Hindlimb muscle (tissue), 1 donor: ENCODE data around the gene STX16. TPM values are rescaled to one million over a fixed set of nuclear protein-coding genes. Genes with fewer than 3 reads are reported as not detected.

Experiments used
- DNase-seq: peaks from one replicate; pipeline ENCODE4 v3.0.0-alpha.2; 2013
- polyA plus RNA-seq: library from polyadenylated mRNA; unstranded; fragments of 120-200 nt; gene quantifications from one replicate; pipeline ENCODE4 v1.2.1, GENCODE V29; 2013; ENCODE audit not compliant: insufficient read length

STX16 gene
- polyA plus RNA-seq, 1 donor = 71.0 TPM

DNA sequence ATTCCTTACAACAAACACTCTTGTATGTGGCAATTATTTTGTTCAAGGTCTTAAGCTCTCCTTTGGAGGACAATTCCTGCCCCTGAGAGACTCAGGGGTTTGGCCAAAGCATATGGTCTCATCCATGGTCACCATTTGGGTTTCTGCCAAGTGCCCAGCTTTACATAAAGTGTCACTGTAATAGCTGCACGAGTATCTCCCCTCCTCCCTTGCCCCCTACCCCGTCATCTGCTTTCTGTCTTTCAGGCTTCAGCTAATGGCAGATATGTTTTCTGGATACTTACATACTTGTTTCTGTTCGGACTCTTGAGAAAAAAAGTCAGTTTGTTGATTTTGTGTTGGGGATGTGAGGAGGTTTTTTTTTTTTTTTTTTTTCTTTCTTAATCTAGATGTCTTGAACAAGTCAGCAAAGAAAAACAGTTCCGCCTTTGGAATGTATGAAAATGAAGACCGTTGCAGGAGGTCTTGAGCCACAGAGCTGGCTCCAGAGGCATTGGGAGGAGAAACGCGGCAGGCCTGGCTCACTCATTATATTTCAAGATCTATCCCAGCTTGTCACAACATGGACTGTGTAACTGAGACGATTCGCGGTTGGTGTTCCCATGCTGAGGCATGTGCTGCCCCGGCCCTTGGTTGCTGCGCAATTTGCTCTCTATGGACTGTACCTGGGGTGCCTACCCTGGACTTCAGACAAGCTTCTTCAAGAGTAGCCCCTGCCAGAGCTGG is 32.6 kb upstream of the STX16 start:
- DNase-seq = no peak

DNA sequence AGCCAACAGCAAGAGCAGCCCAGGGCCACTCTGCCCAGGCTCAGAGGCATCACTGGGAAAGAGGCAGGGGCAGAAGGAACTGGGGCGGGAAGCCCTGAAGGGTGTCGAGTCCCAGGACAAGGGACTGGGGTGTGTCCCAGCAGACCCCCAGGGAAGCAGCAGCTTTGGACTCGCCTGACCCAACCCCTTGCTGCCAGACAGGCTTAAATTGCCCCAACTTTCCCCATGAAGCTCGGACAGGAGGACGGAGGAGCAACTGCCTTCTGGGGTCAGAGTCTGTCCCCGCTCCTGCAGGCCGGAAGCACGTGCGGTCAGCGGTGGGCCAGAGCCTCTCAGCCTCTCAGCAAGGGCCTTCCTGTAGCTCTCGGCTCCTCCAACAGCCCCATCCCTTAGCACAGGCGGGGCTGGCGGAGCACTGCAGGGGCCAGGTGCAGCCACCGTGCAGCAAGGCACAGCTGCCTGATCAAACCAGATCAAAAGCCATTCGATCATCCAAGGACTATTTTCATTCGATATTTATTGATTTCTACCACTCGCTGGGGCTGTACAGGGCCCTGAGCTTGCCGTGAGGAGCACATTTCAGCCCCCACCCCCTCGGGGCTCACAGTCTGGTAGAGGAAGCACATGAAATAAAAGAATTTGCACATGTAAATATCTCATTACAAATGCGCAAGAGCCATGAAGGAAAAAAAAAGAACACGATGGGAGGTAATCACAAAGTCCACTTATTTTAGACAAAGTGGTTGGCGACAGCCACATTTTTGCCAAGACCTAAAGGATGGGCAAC is 31.8 kb upstream of the STX16 start:
- DNase-seq = no peak

DNA sequence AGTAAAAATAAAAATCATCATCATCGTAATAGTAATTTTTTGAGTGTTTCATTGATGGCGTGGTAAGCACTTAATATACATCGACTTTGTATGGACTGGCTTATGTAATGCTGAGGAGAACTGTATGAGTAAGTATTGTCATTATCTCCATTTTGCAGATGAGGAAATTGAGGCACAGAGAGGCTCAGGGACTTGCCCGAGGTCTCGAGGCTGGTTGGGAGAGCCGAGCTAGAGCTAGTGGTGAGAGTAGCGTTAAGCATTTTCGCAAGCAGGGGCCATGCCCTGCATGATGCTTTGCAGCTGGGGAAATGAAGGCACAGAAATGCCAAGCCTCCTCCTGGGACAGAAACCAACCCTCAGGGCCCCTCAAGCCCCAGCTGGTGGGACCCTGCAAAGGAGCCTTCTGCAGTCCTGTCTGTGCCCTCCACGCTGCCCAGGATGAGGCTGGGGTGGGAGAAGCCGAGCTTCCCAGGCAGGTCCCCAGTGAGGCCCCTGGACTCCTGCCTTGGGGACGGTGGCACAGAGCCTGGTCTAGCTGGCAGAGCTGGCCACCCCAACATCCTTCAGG is 31.1 kb upstream of the STX16 start:
- no peak for DNase-seq

DNA sequence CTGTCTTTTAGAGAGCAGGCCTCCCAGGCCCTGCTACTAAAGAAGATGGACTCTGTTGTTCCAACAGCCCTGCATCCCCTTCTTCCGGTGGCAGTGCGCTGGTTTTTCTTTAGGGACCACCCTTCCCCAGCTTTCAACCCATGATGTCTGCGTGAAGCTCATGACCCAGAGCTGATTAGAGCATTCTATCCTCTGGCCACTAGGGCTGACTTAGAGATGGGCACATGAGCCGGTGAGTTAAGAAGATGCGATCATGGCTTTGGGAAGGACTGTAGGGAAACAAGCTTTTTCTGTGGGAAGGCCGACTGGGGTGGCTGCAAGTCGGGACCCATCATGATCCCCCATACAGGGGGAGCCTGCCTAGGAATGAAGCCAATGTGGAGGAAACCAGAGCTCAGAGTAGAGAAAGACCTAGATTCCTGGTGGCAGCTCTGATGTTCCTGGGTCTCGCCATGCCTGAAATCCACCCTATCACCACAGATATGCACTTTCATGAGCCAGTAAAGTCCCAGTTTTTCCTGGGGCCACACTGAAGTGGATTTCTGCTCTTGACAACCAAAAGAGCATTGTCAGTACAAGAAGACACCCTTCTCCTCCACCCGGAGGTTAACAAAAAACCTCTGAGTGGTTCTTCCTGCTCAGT is 29.1 kb upstream of the STX16 start:
- DNase-seq = no peak

DNA sequence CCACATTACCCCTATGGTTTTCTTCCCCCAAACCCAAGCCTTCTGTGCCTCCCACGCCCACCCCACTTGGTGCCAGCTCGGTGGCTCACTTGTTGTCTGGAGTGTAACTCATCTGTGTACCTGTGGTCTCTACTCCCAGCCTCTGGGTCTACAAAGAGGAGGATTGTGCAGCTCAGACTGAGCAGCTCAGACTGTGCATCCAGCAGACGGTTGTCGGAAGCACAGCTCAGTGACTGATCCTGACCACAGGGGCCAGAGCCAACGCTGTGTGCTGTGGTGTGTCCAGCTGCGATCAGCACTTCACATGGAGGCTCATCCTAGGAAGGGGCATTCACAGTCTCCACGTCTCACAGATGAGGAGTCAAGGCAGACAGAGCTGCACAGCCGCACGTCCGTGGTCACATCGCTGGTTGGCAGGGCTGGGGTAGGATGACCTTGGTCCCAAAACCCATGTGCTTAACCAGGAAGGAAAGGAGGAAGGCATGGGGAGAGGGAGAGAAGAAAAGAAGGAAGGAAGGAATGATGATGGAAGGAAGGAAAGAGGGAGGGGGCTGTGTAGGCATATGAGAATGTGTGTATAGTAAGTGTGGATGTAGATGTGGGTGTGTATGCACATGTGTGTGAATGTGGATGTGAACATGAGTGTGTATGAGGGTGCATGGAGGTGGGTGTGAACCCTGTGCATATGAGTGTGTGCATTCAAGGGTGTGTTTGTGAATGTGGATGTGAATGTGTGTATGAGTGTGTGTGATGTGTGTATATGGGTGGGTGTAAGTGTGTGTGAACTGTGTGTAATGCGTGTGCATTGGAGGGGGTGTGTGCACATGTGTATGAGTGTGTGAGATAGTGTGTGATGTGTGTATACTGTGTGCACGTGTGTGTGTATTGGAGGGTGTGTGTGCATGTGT is 28.2 kb upstream of the STX16 start:
- DNase-seq = no peak

DNA sequence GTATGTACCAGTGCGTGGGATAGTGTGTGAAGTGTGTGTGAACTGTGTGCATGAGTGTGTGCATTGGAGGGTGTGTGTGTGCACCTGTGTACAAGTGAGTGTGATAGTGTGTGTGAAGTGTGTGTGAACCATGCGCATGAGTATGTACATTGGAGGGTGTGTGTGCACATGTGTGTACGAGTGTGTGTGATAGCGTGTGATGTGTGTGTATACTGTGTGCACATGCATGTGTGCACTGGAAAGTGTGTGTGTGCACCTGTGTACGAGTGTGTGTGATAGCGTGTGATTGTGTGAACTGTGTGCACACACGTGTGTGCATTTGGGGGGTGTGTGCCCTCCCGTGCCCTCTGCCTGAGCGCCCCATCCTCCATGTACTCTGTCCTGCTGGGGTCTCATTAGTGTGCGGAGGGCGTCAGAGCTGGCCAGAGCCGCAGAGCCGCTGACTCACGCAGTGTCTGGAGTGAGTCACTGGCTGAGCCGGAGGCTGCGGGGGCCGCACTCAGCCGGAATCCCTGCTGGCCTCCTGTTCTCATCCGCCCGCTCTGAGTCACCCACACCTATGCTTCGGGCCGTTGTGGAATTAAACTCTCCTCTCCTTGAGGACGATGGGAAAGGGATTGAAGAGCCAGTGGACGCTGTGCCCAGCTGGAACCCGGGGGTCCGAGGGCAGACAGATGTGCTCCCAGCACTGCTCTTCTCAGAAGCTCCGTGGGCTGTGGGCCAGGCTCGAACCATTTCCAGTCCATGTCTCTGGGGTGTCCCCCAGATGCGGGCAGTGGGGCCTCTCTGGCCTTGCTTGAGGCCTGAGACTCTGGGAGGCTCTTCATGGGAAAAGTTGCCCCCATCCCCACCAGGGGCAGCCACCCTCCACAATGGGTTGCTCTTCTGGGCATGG is 27.3 kb upstream of the STX16 start:
- DNase-seq = peak; percentile 80

DNA sequence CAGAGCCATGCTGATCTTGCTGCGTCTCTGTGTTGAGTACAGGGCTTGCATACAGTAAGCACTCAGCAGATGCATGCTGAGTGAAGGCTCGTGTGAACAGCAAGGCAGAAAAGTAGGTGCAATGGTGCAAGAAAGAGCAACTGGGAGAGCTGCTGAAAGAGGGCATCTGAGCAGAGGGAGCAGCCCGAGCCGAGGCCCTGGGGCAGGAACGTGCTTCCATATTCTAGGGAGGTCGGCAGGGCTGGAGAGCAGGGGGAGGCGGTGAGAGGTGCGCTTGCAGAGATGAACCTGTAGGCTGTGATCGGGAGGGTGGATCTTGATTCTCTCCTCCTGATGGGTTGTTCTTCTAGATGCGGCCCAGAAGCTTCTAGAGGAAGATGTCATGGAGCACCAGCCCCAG is 26.4 kb upstream of the STX16 start:
- no peak for DNase-seq

DNA sequence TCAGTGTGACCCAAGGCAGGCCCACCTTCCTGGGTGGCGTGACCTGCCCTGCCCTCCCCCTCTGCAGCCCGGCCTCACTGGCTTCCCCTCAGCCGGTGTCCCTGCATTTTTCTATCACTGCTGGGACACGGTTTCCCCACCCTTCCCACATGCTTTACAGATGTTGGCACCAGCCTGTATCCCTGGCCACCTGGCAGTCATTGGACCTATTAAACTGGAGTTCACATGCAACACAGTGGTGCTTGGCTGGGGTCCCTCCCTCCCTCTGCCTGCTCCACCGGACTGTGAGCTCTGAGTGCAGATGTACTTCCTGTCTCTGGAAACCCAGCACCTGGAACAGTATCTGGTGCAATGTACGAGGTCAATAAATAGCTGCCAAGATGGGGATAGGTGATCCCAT is 25.5 kb upstream of the STX16 start:
- DNase-seq = no peak

DNA sequence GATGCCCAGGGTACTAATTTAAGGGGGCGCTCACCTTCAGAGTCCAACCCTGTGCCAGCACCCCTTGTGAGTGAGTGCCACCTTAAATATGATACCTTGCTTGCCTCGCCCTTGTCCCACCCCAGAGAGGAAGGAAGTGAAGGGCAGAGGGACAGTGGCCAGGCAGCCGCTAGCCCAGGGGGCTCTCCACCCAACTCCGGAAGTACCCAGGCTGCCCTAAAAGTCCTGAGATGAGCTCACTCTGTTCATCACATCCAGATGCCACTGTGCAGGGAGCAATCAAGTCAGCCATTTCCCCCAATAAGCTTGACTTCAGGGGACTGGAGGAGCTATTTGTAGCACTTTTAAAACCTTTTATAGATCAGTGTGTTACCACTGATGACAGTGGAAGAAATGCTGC is 25.0 kb upstream of the STX16 start:
- DNase-seq = no peak

DNA sequence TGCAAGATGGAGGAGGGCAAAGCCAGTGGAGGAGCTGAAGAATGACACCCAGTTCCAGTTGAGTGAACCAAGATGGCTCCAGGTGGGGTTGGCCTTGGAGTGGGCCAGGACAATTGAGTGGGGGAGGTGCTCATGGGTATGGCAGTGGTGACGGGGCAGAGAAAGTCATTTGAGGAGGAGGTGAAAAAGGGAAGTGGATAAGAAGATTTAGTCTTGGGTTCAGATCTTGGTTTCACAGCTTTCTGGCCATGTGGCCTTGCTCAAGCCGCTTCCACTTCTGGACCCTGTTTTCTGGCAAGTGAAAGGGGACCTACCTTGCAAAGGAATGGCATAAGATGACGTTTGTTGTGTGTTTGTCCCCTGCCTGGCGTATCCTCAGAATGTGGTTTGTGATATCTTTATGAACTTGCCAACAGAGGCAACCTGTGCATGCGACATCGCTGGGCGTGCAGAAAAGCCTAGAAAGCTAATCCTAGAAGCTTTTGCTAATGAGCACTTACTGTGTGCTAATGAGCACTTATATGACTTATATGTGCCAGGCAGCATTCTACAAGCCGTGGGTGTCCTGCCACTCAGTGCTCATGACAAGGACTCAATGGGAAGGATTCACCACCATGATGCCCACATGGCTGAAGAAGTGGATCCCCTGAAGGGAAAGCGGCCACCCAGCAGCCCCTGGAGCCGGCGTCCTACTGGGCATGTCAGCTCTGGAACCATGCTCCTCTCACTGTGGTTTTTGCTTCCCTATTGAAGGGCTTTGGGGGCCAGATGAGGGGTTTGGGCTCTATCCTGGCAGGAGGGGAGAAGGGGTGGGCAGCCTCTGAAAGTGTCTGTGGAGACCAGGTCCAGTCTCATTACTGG is 23.6 kb upstream of the STX16 start:
- DNase-seq = no peak

DNA sequence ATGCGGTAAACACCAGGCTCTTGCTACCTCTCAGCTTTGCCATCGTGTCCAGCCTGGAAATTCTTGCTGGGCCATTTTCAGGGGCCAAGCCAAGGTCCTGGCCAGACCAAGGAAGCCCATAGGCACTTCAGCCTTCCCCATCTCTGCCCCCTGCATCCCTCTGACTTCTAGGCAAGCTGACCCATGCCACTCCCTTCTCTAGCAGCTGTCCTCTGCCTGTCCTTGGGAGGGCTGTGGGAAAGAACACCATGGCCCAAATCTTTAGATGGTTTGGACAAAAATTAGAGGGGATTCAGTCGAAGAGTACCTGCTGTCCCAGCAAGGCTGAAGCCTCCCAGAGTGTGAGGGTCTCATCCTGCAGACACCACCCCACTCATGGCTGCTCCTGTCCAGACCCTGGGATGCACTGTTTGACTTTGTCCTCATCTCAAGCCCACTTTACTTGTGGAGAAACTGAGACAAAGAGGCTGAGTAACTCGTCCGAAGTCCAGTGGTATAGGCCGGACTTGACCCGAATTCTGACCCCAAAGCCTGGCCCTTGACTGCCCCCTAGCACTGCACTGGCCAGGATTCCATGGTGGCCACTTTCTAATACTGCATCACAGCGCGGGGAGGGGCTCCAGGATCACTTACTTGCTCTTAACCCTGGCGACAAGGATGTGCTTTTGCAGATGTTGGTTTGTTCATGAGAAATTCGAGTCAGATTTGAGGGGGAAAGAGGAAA is 22.4 kb upstream of the STX16 start:
- no peak for DNase-seq

DNA sequence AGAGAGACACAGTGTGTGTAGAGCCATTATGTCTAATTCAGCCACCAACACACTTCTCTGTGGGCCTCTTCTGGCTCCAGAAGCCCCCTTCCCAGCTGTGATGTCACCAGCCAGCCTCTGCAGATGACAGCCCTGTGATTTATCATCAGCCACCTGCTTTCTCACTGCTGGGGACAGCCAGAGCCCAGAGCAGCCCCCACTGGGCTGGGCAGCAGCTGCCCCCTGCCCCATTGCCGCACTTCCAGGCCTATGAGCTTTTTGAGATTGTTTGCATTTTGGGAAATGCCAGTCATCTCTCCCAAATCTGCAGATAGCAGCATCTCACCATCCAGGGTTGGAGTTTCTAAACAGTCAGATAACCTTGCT is 21.9 kb upstream of the STX16 start:
- no peak for DNase-seq

DNA sequence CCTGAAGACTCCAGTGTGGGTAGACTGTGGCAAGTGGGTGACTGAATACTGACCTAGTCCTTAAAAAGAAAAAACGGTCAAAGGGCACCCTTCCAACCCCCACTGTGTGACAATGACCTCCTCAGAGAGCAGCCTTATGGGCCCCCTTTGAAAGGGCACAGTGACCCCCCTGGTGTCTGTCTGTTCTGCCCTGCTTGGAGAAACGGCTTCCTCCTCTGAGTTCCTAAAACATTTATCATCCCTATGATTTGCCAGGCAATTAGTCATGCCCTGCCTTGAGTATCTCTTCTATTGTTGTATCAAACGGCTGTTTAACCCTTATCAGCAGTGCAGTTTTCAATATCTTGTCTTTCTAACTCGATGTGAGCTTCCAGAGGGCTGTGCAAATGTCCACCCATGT is 21.0 kb upstream of the STX16 start:
- DNase-seq = no peak

DNA sequence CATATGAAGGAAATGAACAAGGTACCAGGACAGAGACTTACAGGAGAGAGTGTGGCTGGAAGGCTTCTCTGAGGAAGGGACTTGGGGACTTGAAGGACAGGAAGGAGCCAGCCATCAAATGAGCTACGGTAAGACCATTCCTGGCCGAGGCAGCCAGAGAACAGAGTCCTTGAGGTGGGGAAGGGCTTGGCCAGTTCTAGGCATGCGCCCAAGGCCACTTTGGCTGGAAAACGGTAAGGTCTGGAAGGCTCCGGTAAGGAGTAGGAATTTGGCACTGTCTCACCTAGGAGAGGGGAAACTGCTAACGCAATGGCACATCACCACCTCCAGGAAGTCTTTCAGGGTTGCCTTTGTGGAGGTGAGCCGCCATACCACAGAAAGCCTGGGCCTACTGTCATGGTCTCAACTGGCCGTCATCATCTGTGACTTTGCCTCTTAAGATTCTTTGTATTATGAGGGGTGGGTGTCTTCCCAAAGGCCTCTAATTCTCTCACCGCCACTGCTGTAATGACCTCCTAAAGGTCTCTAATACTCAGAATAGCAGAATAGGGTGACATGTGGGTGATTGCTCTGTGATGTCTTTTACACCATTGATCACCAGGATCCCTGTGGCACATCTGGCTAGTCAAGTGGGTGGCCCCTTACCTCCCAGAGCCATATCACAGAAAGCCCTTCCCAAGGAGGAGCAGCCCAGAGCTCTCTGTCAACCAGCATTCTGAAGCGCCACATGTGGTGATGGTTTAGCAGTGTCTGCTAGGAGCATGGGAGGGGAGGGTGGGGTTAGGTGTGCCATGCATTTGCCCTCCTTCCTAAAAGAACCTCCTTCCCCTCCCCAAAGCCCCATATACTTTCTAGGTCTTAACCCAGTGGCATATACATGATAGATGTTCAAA is 17.7 kb upstream of the STX16 start:
- DNase-seq = no peak

DNA sequence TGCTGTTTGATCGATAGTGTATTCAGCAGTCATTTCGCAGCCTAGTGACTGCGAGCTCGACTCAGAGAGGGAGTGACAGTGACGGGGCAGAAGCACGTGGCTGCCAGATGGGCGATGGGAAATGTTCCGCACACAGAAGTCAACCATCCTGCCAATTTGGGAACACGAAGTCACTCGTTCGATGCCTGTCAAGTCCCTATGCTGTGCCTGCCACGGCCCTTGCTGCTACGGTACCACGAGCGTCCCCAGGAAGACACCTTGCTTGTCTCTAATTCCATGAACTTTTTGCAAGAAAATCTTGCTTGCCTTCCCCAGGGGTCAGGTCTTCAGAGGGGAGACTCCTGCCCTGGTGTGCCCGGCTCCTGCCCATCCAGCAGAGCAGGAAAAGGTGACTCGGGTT is 17.0 kb upstream of the STX16 start:
- DNase-seq = no peak

DNA sequence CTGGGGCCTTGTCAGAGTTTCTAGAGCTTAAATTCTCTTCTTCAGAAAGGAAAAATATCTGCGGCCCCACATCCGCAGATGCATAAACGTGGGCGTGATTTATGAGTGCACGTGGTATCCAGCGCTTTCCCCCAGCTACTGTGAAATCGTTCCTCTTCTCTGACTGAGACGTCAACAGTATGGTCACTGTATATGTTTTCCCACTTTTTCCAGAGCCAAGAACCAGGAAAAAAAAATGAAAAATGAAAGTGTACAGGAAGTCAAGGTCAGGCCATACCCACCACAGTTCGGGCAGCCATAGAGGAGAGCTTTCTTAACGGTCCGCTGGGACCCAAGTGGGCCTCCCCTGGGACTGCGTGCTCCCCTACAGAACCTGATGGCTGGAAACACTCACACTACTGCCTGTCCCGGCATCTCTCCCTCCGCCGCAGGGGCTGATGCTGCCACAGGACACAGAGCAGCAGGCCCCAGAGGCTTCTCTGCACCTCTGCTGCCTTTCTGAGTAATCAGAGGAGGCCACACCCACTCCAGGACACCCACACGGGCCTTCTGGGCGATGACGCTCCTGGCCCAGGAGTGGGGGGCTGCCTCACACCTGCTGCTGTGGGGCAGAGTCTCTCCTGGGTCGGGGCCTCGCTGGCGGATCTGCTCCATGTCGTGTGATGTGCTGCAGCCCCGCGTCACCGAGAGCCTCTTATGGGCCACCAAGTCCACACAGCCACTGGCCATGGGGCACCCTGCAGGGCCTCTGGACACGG is 16.4 kb upstream of the STX16 start:
- peak; percentile 84 for DNase-seq

DNA sequence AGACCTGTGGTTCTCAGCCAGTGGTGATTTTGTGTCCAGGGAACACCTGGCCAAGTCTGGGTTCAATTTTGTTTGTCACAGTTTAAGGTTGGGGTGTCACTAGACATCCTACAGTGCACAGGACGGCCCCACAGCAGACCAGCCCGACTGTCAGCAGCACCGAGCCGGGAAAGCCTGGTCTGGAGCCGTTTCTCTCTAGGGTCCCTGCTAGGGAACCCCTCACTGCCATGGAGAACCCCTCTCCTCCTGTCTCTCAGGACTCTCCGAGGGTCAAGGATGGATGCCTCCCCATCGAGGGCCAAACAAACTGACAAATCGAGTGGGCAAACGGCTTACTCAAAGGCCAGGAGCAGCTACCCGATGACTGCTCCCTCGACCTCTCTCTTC is 15.8 kb upstream of the STX16 start:
- no peak for DNase-seq
